Mammary microvascular endothelial cell (primary cell): ENCODE results near the gene GPR137C. TPM values are rescaled to one million over a fixed set of nuclear protein-coding genes. Genes with fewer than 3 reads are reported as not detected.

Experiments
- total RNA-seq: library from RNA; depleted of rRNA; stranded (reverse); fragments of >200 nt; gene quantifications from 2 replicates; pipeline ENCODE4 v1.2.3, GENCODE V29; 2015

The GPR137C gene, protein sequence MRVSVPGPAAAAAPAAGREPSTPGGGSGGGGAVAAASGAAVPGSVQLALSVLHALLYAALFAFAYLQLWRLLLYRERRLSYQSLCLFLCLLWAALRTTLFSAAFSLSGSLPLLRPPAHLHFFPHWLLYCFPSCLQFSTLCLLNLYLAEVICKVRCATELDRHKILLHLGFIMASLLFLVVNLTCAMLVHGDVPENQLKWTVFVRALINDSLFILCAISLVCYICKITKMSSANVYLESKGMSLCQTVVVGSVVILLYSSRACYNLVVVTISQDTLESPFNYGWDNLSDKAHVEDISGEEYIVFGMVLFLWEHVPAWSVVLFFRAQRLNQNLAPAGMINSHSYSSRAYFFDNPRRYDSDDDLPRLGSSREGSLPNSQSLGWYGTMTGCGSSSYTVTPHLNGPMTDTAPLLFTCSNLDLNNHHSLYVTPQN
- 0.87 and 1.0 TPM in 2 replicates for total RNA-seq

GRCh38 chr14:52552063-52552988 is at the start of gene GPR137C, which contains the start of gene TXNDC16:
TSS of gene GPR137C (plus strand) at chr14:52552836. CDS start at chr14:52553148, 312 bp downstream.
TSS of gene TXNDC16 (minus strand) at chr14:52552505. CDS start at chr14:52543557, 8,948 bp downstream.

Other genes with a start within 250 kb of the GPR137C start
- not detected in 2 replicates for gene PTGER2, start 238.5 kb upstream of the GPR137C start, total RNA-seq
- 3.2 and 4.1 TPM in 2 replicates for gene TXNDC16, start 331 bp upstream of the GPR137C start, total RNA-seq
- gene ERO1A, start 142.7 kb downstream of the GPR137C start, total RNA-seq: 80.6 and 91.5 TPM in 2 replicates
- gene PSMC6, start 154.4 kb downstream of the GPR137C start, total RNA-seq: 90.7 and 93.6 TPM in 2 replicates
- gene STYX, start 177.3 kb downstream of the GPR137C start, total RNA-seq: 21.0 and 21.5 TPM in 2 replicates
- 38.3 and 39.8 TPM in 2 replicates for gene GNPNAT1, start 238.8 kb downstream of the GPR137C start, total RNA-seq